GM23248 (cell line): ENCODE measurements around the gene SH3PXD2A.

Source experiments
- EZH2 ChIP-seq: fragments of 200-600 bp; sonication (generic); IDR thresholded peaks from 2 replicates; pipeline ENCODE4 v1.6.1; 2018; ENCODE audit warnings: antibody characterized with exemption, mild to moderate bottlenecking; ENCODE audit not compliant: insufficient read depth, poor library complexity, severe bottlenecking
- EZH2phosphoT487 ChIP-seq: fragments of 200-600 bp; sonication (generic); IDR thresholded peaks from 2 replicates; pipeline ENCODE4 v1.6.1; 2018; ENCODE audit warnings: antibody characterized with exemption, moderate library complexity, mild to moderate bottlenecking, low read depth; ENCODE audit not compliant: insufficient read depth

GRCh38 chr10:103890194-103890658 is 34.9 kb upstream of the SH3PXD2A start:
- TF ChIP-seq EZH2 (no peak), EZH2phosphoT487 (no peak)
